NCI-H82 (cell line): Measurements from ENCODE around the gene AP1AR.

ENCODE experiments used
- DNase-seq: peaks from one replicate; lab custom pipeline; 2025; lab: John Stamatoyannopoulos, UW

AP1AR gene

GRCh38 chr4:112312610-112313239 is 81.1 kb downstream of the AP1AR start:
- DNase-seq: no peak

DNA sequence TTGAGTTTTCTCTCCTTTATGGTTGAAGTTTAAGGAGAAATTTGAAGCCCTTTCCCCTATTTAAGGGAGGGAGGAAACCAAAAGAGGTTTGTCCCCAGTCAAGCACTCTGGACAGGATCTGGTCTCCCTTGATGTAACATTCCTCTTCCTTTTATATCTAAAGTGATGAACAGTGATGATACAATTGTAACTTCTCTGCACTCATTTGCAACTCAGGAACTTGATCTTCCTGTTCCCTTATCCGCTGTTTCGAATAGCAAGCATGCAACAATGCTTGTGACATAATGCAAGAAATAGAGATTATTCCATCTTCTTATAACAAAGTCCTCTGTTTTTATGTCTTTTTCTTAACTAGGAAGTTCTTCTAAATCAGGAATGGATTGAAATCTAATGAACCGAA is 83.9 kb downstream of the AP1AR start:
- DNase-seq: no peak

DNA sequence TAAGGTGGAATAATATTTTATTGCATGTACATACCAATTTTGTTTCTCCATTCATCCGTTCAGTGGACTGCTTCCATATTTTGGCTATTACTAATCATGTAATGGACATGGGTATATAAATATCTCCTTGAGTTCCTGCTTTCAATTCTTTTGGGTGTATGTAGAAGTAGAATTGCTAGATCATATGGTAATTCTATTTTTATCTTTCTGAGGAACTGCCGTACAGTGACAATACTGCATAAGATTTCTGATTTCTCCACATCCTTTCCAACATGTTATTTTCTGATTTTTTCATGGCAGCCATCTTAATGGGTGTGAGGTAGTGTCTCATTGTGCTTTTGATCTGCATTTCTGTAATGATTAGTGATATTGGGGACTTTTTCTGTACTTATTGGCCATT is 84.8 kb downstream of the AP1AR start:
- DNase-seq: no peak

- no peak for DNase-seq
Measured at GRCh38 chr4:112318239-112319142, 86.9 kb downstream of the AP1AR start.
